HG02938 (cell line): ENCODE results near the gene HIPK4.
A peak's percentile ranks its signal among the peaks of the same experiment; 100 is the strongest.
"Not testable (repeated sequence)": the region's sequence is repeated elsewhere in the genome, so short reads cannot be mapped to it uniquely, and the experiment has no call there.

ENCODE experiments used
- ATAC-seq: cut with Tn5 transposase; IDR thresholded peaks from one replicate; pipeline ENCODE4 v1.9.1; 2021; ENCODE audit warnings: mild to moderate bottlenecking, moderate library complexity; ENCODE audit not compliant: unreplicated experiment

HIPK4 gene, protein sequence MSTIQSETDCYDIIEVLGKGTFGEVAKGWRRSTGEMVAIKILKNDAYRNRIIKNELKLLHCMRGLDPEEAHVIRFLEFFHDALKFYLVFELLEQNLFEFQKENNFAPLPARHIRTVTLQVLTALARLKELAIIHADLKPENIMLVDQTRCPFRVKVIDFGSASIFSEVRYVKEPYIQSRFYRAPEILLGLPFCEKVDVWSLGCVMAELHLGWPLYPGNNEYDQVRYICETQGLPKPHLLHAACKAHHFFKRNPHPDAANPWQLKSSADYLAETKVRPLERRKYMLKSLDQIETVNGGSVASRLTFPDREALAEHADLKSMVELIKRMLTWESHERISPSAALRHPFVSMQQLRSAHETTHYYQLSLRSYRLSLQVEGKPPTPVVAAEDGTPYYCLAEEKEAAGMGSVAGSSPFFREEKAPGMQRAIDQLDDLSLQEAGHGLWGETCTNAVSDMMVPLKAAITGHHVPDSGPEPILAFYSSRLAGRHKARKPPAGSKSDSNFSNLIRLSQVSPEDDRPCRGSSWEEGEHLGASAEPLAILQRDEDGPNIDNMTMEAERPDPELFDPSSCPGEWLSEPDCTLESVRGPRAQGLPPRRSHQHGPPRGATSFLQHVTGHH

DNA sequence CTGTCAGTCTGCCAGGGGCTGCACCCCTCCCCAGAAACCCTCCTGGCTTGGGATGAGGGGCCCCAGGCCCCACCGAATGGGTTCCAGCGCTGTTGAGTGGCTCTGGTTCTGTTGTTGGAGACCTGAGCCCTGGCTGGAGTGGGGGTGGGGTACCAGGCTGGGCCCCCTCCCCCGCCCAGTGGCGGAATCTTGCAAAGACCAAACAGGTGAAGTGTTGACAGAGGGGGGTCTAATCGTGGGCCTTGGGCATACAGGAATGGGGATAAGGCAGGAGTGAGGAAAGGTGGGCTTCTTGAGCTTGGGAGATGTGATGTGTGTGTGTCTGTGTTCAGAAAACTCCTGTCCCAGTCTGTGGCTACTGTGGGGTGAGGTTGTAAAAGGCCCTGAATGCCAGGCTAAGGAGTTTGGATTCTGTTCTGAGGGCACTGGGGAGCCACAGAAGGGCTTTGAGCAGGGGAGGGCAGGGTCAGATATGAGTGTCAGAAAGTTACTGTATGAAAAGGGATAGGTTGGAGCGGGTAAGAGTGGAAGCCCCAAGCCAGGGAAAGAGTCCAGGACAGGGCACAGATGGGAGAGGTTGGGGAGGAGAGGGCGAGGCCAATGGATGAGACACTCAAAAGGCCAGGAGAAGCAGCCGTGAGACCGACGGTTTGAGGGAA lies at the start of gene HIPK4:
TSS of gene HIPK4 (minus strand) at position 98 of the 659 bp plus-strand sequence. CDS start 279 bp downstream, outside the sequence.
- no peak for ATAC-seq

DNA sequence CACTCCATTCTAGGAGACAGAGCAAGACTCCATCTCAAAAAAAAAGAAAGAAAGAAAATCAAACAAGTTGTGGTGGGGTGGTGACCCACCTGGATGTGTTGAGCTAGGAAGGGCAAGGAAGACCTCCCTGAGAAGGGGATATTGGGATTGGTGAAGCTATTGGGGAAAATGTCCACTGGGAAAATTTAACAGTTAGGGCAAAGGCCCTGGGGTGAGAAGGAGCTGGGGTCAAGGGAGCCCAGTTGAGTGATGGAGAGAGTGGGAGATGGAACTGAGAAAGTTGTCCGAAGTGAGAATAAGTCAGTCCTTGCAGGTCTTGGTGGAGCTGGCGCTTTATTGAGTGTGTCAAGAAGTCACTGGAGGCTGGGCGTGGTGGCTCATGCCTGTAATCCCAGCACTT lies 48.3 kb upstream of the HIPK4 start:
- ATAC-seq: no peak

DNA sequence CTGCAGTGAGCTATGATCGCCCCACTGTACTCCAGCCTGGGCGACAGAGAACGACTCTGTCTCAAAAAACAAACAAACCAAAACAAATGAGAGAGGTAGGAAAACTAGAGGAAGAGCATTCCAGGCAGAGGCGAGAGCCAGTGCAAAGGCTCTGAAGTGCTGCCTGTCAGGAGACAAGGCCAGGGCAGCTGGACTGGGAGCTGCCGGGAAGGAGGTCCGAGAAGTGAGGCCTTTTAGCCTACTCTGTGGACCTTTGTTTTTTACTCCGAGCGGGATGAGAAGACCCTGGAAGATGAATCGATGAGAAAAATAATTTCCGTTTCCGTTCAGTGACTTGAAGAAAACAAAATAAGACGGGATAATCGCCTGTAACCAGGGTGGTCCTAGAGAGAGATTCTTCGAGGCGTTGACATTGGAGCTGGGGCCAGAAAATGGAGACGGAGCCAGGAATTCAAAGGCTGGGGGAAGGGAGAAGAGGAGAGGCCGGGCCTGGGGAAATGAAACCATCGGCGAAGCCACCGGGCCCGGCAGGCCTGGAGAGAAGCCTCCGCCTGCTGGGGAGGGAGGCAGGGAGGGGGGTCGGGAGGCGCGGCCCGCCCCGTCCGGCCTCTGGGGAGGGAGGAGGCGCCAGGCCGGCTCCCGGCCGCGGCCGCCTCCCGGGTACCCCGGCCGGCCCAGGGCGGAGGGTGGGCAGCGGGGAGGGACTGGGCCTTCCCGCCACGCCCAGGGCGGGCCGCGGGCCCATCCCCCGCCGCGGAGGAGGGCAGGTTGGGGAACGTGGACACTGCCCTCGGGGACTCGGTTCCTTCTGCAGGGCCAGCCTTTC lies 43.6 kb upstream of the HIPK4 start:
- no peak for ATAC-seq

DNA sequence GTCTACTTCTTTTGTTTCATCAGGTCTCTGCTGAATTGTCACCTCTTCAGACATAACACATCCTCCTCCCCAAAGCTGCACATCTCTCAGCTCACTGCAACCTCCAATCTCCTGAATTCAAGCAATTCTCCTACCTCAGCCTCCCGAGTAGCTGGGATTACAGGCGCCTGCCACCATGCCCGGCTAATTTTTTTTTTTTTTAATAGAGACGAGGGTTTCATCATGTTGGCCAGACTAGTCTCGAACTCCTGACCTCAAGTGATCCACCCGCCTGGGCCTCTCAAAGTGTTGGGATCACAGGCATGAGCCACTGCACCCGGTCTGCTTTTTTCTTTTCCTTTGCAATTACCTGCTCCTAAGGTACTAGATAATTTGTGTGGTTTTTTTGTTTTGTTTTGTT lies 42.8 kb upstream of the HIPK4 start:
- ATAC-seq: not testable (repeated sequence)

DNA sequence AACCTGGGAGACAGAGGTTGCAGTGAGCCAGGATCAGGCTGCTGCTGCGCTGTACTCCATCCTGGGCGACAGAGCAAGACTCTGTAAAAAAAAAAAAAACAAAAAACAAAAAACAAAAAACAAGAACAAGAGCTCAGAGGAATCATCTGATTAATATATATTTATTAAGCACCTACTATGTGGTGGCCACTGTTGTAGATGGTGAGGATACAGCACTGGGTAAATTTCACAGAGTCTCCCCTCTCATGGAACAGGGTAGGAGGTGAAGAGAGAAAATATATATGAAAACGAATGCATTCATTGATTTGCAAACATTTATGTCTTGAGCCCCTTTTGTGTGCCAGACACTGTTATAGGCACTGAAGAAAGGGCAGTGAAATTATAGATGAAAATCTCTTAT lies 41.7 kb upstream of the HIPK4 start:
- no peak for ATAC-seq

DNA sequence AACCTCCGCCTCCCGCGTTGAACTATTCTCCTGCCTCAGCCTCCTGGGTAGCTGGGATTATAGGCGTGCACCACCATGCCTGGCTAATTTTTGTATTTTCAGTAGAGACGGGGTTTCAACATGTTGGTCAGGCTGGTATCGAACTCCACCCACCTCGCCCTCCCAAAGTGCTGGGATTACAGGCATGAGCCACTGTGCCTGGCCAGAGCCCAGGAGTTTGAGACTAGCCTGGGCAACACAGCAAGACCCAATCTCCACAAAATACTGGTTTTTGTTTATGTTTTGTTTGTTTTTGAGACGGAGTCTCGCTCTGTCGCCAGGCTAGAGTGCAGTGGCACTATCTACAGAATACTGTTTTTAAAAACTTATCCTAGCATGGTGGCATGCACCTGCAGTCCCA lies 40.3 kb upstream of the HIPK4 start:
- not testable (repeated sequence) for ATAC-seq

DNA sequence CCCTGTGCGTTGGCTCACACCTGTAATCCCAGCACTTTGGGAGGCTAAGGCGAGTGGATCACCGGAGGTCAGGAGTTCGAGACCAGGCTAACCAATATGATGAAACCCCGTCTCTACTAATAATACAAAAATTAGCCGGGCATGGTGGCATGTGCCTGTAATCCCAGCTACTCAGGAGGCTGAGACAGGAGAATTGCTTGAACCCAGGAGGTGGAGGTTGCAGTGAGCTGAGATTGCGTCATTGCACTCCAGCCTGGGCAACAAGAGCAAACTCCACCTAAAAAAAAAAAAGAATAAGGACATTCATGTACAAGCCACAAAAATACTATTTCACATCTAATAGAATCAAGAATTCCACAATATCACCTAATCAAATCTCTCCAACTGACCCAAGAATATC lies 38.2 kb upstream of the HIPK4 start:
- ATAC-seq: not testable (repeated sequence)

DNA sequence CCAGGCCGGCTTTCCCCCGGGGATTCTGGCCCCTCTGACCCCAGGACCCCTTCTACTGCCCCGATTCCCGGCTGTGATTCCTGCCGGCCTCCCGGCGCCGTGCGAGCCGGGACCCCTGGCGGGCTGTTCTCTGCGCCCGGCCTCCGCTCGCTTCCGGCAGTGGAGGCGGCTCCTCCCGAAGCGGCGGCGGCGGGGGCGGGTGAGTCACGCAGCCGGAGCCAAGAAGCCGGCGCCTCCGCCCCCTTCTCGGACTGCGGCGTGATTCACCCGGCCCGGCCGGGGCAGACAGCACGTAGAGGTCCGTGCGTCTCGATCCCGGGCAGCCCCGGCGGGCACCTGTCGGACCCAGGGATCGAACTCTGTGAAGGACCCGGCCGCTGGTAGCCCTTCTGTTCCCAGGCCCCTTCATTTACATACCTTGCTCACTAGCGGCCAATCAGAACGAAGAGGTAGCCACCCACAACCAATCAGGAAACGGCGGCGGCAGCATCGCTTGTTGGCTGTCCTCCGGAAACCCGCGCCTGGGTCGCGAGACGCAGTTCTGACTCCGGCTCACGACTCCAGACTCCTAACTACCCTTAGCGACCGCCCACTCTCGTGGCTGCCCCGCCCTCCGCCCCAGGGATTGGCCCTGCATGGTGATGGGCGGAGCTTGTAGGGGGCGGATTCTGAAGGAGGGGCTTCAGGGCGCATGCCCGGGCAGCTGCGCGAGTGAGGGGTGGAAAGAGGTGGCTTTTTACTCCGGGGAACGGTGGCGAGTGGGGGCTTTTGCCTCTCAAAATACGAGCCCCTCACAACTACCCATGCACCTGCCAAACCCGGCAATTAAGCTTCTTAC lies 35.7 kb upstream of the HIPK4 start, which contains the start of gene SERTAD1:
TSS of gene SERTAD1 (minus strand) at position 543 of the 838 bp plus-strand sequence. CDS start 2,446 bp downstream, outside the sequence.
- peak; percentile 78 for ATAC-seq

DNA sequence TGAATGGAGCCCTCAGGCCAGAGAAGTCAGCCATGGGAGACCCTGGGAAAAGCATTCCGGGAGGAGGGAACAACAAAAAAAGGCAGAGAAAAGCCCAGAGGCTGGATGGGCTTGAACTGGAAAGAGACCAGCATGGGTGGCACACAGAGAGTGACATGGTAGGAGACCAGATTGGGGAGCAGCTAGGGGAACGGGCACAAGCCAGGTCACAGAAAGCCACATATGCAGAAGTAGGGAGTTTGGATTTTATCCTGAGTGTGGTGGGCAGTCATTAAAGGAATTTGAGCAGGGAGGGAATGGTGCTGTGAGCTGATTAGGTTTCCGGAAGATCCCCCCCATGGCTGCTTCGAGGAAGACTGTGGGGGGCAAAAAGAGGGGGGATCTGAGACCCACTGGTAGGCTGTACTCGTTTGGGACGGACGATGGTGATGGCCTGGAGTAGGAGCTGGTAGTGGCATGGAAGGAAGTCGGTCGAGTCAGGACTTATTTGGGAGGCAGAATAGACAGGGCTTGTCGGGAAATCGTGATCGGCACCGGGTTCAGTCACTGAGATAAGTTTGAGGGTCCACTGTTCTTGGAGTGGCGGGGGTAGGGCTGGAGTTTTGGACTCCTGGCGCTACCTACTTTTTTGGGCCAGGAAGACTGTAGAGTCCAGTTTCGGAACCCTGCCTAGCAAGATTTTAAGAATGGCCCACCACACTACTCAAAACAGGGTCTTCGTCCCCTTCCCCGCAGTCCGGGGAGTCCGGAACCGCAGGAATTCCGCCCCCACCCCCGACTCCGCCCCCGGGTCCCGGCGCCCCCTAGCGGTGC lies 34.9 kb upstream of the HIPK4 start:
- no peak for ATAC-seq

DNA sequence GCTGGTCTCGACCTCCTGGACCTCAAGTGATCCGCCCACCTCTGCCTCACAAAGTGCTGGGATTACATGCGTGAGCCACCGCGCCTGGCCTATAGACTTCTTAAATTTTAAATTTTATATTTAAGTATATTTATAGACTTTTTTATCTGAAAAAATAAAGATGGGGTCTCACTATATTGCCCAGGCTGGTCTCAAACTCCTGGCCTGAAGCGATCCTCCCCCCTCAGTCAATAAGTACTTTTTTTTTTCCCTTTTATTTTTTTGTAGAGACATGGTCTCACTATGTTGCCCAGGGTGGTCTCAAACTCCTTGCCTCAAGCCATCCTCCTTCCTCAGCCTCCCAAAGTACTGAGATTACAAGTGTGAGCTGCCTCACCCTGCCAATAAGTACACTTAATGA lies 34.0 kb upstream of the HIPK4 start:
- no peak for ATAC-seq

DNA sequence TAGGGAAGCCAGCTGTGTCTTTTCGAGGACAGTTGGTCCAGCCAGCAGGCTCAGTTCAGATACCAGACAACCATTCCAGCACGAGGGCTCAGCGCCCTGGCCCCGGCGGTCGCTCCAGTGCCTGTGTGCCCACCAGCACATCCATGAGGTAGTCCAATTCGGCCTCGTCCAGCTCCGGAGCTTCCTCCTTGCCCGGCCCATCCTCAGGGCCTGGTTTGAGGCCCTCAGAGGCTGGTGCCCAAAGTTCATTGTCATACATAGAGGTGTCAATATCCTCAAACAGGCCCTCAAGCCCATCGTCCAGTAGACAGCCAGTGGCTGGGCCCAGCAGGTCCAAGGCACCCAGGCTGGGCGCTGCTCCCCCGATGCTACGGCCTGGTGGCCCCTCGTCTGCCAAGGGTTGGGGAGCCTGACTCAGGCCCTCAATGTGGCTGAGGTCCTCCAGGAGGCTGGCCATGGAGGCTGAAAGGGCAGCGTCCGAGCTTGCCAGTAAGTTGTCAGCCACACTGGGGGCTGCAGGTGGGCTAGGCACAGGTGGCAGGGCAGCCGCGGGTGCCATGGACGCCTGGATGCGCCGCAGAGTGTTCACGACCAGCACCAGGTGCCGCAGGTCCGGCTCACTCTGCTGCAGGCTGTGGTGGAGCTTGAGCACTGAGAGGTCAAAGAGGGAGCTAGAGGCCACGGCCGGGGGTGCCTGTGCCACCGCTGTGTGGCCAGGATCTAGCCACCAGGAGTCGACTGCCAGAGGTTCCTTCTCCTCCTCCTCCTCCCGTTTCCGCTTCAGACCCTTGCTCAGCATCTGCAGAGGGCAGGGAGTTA lies 33.0 kb upstream of the HIPK4 start:
- ATAC-seq: no peak

DNA sequence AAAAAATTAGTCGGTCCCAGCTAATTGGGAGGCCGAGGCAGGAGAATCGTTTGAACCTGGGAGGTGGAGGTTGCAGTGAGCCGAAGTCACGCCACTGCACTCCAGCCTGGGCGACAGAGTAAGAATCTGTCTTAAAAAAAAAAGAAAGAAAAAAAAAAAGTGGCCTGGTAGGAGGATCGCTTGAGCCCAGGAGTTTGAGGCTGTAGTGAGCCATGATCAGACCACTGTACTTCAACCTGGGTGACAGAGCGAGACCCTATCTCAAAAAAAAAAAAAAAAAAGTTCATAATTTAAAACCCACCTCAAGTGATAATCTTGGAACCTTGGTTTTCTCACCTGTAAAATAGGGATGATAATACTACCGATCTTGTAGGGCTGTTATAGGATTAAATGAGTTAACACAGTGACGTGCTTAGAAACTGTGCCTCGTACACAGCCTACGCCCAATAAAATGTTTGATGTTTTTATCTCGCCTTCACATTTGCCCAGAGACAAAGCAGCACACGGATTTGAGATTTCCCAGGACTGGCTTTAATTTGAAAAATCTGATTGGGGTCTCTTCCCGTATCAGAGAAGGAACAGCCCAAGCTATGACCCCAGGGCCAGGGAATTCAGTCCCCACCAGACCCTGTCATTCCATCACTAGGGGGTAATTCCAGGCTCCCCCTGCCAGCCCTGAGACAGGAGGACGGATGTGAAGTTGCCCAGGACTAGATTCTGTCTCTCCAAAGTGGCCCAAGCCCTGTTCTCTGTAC lies 32.2 kb upstream of the HIPK4 start:
- no peak for ATAC-seq

DNA sequence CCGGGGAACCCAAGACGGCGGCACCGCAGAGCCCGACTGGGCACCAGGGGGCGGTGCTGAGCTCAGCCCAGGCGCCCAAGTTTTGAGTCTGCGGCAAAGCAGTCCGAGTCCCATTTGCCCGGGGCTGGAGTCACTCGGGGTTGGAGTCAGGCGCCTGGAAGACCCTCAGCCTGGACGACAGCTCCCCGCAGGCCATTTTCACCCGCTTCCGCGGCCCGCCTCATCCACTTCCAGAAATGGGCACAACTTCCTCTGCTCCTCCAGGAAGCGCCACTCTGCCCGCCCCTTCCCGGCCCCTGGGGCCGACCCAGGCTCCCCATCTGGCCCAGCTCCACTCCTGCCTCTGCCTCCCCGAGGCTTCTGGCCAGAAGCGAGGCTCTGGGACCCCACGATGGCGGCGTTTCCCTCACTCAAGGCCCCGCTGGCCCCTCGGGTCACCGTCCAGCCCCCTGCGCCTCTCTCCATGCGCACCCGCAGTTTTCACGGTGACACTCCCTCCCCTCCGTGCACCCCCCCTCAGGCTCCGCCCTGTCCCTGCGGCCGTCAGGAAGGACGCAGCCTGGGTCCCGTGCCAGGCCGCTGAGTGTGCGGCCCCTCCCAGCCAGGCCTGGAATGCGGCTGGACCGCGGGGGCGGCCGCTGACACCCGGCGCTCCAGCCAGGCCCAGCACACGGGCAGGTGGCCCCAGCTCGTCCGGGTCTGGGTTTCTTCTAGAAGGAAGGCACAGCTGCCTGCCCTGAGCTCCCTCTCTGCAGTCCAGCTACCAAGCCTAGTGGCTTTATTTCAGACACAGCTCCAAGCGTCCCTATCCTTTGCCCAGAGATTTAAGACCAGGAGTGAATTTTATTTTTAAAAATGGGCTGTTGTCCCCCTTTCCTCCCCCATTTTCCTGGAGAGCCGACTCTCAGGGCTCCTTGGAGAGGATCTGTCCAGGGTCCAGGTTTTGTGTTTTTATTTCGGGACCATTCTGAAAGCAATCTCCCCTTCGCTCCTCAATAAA lies 31.1 kb upstream of the HIPK4 start:
- ATAC-seq: no peak

DNA sequence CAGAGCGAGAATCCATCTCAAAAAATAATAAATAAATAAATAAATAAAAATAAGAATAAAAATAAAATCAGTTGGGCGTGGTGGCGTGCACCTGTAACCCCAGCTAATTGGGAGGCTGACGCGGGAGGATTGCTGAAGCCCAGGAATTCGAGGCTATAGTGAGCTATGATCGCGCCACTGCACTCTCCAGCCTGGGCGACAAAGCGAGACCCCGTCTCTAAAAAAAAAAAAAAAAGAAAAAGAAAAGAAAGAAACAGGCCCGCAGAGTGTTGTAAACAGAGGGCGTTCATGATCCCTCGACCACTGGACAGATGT lies 30.4 kb upstream of the HIPK4 start:
- ATAC-seq: no peak

DNA sequence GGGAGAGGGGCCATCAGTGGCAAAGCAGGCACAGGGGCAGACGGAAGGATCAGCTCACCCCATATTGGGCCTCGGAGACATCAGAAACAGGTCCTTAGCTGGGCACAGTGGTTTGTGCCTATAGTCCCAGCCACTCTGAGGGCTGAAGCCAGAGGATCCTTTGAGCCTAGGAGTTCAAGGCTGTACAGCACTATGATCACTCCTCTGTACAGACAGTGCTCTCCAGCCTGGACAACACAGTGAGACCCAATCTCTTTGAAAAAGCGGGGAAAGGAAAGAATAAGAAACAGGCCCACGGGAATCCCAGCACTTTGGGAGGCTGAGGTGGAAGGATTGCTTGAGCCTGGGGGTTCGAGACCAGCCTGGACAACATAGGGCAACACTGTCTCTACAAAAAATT lies 29.8 kb upstream of the HIPK4 start:
- no peak for ATAC-seq

DNA sequence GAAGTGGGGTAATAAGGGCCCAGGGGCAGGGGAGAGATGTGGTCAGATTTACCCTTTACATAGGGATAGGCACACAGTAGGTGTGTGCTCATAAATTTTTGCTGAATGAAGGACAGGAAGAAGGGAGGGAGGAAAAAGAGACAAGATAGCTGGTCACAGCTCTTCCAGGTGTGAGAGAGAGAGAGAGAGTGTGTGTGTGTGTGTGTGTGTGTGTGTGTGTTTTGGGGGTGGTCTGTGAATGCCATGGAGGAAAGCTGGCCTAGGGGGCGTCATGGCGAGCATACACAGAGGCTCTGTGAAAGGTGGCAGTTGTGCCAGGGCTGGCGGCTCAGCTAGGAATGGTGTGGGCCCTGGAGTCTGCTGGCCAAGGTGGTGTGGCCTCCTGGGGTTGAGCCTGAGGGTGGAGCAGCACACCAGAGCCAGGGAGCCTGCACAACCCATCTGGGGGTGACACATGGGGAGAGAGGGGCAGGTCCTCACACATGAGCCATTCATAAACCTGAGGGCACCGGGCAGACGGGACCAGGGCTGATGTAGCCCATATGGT lies 29.2 kb upstream of the HIPK4 start:
- ATAC-seq: no peak
